GM21529 (cell line): Measurements from ENCODE around the gene WDFY1.
A peak's percentile ranks its signal among the peaks of the same experiment; 100 is the strongest.
"Not testable (repeated sequence)": the region's sequence is repeated elsewhere in the genome, so short reads cannot be mapped to it uniquely, and the experiment has no call there.

Experiments
- ATAC-seq: cut with Tn5 transposase; IDR thresholded peaks from one replicate; pipeline ENCODE4 v1.9.1; 2021; ENCODE audit not compliant: unreplicated experiment

Gene WDFY1

GRCh38 chr2:223897669-223898330, 47.3 kb downstream of the WDFY1 start:
- ATAC-seq: no peak

- ATAC-seq: peak; percentile 70
Measured at GRCh38 chr2:223896833-223897311, 48.3 kb downstream of the WDFY1 start.

GRCh38 chr2:223894968-223895367, 50.2 kb downstream of the WDFY1 start:
- ATAC-seq: no peak

GRCh38 chr2:223894009-223894408, 51.1 kb downstream of the WDFY1 start:
- no peak for ATAC-seq

GRCh38 chr2:223890721-223891120, 54.4 kb downstream of the WDFY1 start:
- ATAC-seq: no peak

DNA sequence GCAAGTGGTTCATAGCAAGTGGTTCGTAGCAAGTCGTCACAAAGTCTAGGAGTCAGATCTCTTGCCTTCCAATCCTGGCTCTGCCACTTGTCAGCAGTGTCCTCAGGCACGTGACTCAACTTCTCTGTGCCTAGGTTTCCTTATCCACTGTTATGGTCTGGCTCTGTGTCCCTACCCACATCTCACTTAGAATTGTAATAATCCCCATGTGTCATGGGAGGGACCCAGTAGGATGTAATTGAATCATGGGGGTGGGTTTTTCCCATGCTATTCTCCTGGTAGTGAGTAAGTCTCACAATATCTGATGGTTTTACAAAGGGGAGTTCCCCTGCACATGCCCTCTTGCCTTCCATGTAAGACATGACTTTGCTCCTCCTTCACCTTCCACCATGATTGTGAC, 55.9 kb downstream of the WDFY1 start:
- no peak for ATAC-seq

DNA sequence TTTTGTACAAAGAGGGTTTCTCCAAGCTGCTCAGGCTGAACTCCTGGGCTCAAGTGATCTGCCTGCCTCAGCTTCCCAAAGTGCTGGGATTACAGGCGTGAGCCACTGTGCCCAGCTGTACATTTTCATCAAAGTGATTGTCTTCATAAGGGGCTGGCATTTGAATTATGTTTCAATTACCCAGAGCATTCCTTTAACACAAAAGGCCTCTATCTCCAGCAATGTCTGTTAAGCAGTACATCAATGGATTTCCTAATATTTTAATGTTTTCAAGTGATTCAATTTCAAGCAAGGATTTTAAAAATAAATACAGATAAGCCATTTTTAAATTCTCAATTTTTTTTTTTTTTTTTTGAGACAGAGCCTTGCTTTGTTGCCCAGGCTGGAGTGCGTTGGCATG, 56.9 kb downstream of the WDFY1 start:
- ATAC-seq: no peak

DNA sequence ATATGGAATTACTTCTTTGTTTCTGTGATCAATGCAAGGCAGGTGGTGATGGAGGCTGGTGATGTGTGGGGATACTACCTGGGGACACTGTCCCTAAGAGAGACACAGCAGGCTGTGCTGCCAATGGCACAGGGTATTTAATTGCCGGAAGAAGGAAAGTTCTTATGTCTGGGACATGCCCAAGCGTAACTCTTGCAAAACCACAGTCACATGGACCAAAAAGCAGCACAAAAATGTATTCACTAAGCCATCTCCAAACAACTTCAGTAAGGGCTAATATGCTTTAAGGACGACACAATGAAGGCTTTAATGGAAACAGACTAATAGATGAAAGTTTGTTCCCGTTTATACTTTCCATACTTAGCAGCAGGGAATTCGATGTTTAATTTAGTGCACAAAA, 58.0 kb downstream of the WDFY1 start:
- ATAC-seq: no peak

GRCh38 chr2:223886726-223887125, 58.4 kb downstream of the WDFY1 start:
- no peak for ATAC-seq

DNA sequence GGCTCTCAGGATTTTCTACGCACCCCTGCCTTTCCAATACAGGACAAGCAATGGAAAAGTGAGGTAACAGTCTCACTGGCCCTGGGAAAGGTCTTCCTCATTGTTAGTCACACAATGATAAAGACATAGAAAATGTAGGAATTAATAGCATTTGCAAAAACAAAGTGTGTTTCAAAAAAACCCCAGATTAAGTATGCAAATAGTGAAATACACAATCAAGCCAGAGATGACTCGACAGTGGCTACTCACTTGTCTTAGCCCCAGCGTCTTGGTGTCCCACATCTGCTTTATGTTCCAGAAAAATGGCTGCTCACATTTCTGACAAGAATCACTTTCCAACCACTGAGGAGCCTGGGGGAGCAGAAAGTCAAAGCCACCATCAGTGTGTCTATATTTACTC, 60.7 kb downstream of the WDFY1 start:
- ATAC-seq: peak; percentile 90

DNA sequence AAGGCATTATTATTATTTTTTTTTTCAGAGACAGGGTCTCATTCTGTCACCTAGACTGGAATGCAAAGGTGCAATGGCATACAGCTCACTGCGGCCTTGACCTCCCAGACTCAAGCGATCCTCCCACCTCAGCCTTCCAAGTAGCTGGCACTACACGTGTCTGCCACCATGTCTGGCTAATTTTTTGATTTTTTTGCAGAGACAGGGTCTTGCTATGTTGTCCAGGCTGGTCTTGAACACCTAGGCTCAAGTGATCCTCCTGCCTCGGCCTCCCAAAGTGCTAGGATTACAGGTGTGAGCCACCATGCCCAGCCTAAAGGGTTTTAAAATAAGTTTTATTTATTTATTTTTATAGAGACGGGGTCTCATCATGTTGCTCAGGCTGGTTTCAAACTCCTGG, 62.4 kb downstream of the WDFY1 start:
- no peak for ATAC-seq

DNA sequence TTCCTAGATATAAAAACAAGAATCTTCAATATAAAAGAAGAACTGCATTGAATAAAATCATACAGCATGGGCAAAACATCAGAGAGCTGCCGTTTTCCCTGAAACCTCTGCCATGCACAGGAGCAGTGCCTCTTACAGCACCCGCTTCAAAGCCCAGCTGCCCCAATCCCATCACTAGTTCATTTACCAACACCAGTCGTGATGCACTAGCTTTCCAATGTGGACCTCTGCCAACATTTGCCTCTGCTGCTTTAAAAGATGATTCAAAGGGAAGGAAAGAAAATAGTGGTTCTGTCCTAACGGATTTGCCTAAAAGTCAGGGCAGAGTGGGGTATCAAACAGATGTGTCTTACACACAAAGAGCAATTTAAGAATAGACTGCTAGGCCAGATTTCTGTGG, 64.3 kb downstream of the WDFY1 start:
- no peak for ATAC-seq

DNA sequence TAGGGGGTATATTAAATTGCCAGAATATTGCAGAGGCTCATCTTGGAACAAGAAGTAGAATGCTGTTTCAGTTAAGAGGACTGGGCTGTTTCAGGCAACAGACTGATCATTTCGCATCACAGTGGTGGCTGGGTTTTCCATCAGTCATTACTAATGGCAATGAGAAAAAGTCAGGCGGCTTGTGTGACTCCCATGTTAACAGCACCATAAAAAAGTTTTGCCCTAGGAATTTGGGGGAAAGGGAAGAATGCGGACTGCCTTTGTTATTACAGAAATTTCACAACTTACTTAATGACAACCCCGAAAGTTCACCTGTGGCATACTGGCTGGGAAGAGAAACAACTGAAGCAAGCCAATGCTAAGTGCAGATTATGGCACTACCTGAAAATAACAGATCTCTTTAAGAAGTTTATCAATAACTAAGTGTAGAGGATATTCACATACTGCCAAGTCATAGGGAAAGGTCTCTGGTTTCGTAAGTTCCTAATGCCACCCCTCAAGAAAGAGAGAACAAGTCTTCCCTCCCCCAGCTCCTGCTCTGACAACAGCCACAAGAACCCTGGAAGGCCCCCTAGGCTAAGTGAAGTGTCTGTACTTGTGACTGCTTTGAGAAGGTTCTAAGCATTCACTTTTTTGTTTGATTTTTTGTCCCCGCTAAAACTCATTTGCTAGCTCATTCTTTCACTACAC, 67.3 kb downstream of the WDFY1 start:
- peak; percentile 55 for ATAC-seq

- ATAC-seq: no peak
Measured at GRCh38 chr2:223873672-223874071, 71.5 kb downstream of the WDFY1 start.

DNA sequence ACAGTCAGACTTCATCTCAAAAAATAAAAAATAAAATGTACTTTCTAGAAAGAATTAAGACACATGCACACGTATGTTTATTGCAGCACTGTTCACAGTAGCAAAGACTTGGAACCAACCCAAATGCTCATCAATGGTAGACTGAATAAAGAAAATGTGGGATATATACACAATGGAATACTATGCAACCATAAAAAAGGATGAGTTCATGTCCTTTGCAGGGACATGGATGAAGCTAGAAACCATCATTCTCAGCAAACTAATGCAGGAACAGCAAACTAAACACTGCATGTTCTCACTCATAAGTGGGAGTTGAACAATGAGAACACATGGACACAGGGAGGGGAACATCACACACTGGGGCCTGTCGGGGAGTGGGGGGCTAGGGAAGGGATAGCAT, 72.4 kb downstream of the WDFY1 start:
- not testable (repeated sequence) for ATAC-seq

DNA sequence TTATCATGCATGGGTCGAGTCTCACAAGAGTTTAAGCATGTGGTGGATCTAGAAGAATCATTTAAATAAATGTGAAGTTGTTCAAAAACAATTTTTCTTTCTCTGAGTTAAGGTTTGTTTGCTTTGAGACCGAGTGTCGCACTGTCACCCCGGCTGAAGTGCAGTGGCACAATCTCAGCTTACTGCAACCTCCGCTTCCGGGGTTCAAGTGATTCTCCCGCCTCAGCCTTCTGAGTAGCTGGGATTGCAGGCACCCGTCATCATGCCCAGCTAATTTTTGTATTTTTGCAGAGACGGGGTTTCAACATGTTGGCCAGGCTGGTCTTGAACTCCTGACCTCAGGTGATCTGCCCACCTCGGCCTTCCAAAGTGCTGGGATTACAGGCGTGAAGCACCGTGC, 73.5 kb downstream of the WDFY1 start:
- not testable (repeated sequence) for ATAC-seq

GRCh38 chr2:223870840-223871611, 74.1 kb downstream of the WDFY1 start:
- ATAC-seq: no peak

DNA sequence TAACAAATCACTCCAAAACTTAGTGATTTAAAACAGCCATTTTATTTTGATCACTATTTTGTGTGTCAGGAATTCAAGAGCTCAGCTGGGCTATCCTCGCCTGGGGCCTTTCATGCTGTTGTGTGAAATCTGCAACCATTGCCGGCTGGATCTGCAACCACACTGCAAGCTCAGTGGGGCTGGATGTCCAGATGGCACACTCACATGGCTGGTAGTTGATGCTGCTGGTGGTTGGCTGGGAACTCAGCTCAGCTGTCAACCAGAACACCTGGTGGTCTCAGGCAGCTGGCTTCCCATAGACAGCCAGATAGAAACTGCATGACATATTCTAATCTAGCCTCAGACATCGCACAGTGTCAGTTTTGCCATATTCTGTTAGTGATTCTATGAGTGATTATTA, 77.1 kb downstream of the WDFY1 start:
- ATAC-seq: peak; percentile 54

- peak; percentile 59 for ATAC-seq
Measured at GRCh38 chr2:223865907-223866508, 79.1 kb downstream of the WDFY1 start.

GRCh38 chr2:223865124-223865523, 80.0 kb downstream of the WDFY1 start:
- peak; percentile 41 for ATAC-seq

- no peak for ATAC-seq
Measured at GRCh38 chr2:223863491-223863890, 81.6 kb downstream of the WDFY1 start.
